ENCODE data around the gene TMSB4X.

- no peak for TF ChIP-seq POLR2A (IDR thresholded peaks at IDR 0.05)
- TF ChIP-seq CTCF (IDR thresholded peaks at IDR 0.05) = no peak
- no peak for TF ChIP-seq EP300 (IDR thresholded peaks at IDR 0.05)
- no peak for TF ChIP-seq POLR2AphosphoS5 (IDR thresholded peaks at IDR 0.05)
Observed at GRCh38 chrX:13001961-13002671, 27.2 kb downstream of the TMSB4X start.
